T follicular helper cell (primary cell): ENCODE results near the gene PRDM12.

Source experiments
- DNase-seq: peaks from one replicate; pipeline ENCODE4 v3.0.0-alpha.2; 2020; ENCODE audit warnings: low read depth

PRDM12 gene

GRCh38 chr9:130720762-130721161 is 56.4 kb downstream of the PRDM12 start:
- DNase-seq = no peak

- DNase-seq = no peak
Measured at GRCh38 chr9:130728721-130729120, 64.3 kb downstream of the PRDM12 start.

GRCh38 chr9:130729145-130729544 is 64.8 kb downstream of the PRDM12 start:
- DNase-seq = no peak

DNA sequence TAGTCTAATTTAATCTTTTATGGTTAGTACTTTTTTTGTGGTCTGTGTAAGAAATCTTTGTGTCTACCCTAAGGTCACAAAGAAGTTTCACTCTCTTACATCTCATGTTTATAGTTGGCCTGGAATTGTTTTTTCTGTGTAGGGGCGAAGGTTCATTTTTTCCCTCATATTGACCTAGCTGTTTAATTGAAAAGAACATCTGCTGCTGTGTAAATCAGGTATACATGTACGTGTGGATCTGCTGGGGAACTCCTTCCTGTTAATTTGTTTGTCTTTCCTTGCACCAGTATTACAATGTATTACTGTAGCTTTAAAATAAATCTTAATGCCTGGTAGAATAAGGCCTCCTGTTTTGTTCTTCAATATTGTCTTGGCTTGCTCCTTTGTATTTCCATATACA is 67.0 kb downstream of the PRDM12 start:
- no peak for DNase-seq

DNA sequence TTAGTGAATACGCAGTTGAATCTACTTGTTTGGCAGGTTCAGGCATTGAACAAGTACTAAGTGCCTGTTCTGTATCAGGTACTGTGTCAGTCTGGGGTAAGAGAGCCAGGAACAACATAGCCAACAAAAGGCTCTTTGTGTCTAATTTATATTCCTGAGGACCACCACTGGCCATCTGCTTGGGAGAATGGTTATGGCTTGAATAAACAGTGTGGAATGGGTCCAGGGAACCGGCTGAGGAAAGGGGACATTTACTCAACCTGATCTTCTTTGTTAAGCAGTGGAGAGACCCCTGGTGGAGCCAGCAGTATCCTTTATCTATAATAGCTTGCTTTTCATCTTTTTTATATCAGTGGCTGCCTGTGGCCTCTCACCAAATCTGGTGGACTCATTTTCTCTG is 67.7 kb downstream of the PRDM12 start:
- no peak for DNase-seq
